Measurements from ENCODE around the gene DSE. TPM values are rescaled to one million over a fixed set of nuclear protein-coding genes. Genes with fewer than 3 reads are reported as not detected.

DSE gene
- polyA plus RNA-seq, 3 donors = 14.6 to 36.5 (median 28.4) TPM

DNA sequence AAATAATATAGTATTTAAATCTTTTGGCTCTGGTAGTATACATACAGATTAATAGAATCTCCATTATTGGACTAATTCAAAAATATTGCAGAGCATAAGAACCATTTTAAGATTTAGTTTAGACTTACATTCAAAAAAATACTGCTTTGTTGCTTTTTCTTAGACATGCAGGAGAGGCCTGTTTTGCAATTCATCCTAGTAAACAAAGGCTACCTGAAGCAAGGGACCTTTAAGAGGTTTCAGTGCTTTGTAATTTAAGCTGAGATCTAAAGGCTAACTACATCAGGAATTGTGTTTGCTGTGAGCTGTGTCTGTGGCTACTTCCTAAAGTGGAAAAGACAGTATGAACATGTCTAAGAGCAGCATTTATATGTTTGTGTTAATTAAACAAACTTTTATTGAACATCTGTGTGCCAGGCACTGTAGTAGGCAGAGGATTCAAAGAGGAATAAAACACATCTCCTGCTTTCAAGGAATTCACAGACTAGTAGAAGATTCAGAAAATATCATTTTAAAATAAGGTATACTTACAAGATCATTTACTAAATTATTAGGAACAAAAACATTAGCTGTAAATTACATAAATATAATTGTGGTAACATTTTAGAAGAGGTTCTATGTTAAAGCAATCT lies 61.3 kb downstream of the DSE start:
- Histone ChIP-seq H3K4me3 (replicated peaks in 1 of 3; ENCODE audit: low read depth in 2 of 3, low read length in 3 of 3) (no peak overlapping the region), H2AFZ (ENCODE audit: insufficient read depth, low read depth, low read length, poor library complexity, severe bottlenecking) (no peak overlapping the region), H3K4me1 (ENCODE audit: control insufficient read depth in 1 of 2, insufficient read depth in 2 of 2, low read length in 2 of 2) (no peaks in the 10 kb centered on the region), H3K4me2 (replicated peaks; ENCODE audit: extremely low read depth, low read length, poor library complexity, severe bottlenecking) (no peak overlapping the region), H3K9ac (ENCODE audit: insufficient read depth, low read length, poor library complexity, severe bottlenecking) (no peak overlapping the region), H3K9me3 (replicated peaks in 1 of 2; ENCODE audit: control insufficient read depth in 1 of 2, insufficient read depth in 1 of 2, low read length in 2 of 2) (no peaks in the 10 kb centered on the region), H3K27ac (ENCODE audit: low read depth in 1 of 2, low read length in 2 of 2) (no peak overlapping the region), H3K36me3 (replicated peaks in 1 of 2; ENCODE audit: control insufficient read depth in 1 of 2, insufficient read depth in 2 of 2, low read length in 2 of 2) (peaks cover 62 to 91% of the 10 kb centered on the region in 2 donors), H4K20me1 (ENCODE audit: insufficient read depth, low read length) (no peaks in the 10 kb centered on the region), H3K79me2 (ENCODE audit: insufficient read depth, low read length) (no peaks in the 10 kb centered on the region), H3K27me3 (ENCODE audit: control insufficient read depth in 2 of 2, insufficient read depth in 2 of 2, low read length in 2 of 2) (no peaks in the 10 kb centered on the region)
- TF ChIP-seq, protein P1, sequence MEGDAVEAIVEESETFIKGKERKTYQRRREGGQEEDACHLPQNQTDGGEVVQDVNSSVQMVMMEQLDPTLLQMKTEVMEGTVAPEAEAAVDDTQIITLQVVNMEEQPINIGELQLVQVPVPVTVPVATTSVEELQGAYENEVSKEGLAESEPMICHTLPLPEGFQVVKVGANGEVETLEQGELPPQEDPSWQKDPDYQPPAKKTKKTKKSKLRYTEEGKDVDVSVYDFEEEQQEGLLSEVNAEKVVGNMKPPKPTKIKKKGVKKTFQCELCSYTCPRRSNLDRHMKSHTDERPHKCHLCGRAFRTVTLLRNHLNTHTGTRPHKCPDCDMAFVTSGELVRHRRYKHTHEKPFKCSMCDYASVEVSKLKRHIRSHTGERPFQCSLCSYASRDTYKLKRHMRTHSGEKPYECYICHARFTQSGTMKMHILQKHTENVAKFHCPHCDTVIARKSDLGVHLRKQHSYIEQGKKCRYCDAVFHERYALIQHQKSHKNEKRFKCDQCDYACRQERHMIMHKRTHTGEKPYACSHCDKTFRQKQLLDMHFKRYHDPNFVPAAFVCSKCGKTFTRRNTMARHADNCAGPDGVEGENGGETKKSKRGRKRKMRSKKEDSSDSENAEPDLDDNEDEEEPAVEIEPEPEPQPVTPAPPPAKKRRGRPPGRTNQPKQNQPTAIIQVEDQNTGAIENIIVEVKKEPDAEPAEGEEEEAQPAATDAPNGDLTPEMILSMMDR (IDR thresholded peaks at IDR 0.05) = no peak
- no peaks in the 10 kb centered on the region for H3K27me3 Mint-ChIP-seq (ENCODE audit: low read depth in 3 of 3)
- peaks cover 61 to 63% of the 10 kb centered on the region in 2 donors for H3K36me3 Mint-ChIP-seq
- H3K4me1 Mint-ChIP-seq = no peaks in the 10 kb centered on the region
- no peak overlapping the region for H3K4me3 Mint-ChIP-seq
- H3K27ac Mint-ChIP-seq = no peak overlapping the region
- peaks cover 0 to 3% (median 0%) of the 10 kb centered on the region in 7 donors for H3K9me3 Mint-ChIP-seq
- intact Hi-C loops (cut with micrococcal nuclease) = no loop called here
- no peak for DNase-seq

DNA sequence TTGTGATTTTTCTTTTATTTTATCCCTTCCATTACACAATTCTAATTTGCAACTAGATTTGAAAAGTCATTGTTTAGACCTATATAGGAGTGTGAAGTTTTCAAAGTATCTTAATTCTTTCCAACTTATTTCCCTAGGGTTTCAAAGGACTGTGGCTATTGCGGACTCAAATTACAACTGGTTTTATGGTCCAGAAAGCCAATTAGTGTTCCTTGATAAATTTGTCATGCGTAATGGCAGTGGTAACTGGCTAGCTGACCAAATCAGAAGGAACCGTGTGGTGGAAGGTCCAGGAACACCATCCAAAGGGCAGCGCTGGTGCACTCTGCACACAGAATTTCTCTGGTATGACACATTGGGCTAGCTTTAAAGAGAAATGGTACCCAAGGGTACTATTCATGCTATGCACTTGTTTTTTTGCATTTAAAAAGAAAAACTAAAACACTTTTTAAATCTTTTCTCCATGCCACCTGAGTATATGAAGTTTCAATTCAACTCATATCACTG lies 62.5 kb downstream of the DSE start:
- intact Hi-C loops (cut with micrococcal nuclease) = no loop called here
- peaks cover 0 to 2% of the 10 kb centered on the region in 2 donors for H3K4me1 ChIP-seq (ENCODE audit: control insufficient read depth in 1 of 2, insufficient read depth in 2 of 2, low read length in 2 of 2)
- no peak for DNase-seq
- H3K4me2 ChIP-seq (replicated peaks; ENCODE audit: extremely low read depth, low read length, poor library complexity, severe bottlenecking) = no peak overlapping the region
- WGBS (ENCODE audit: insufficient coverage) = 100% methylated on average over 3 of the region's 4 CpGs
- H3K4me3 Mint-ChIP-seq = no peak overlapping the region
- H3K4me3 ChIP-seq (replicated peaks in 1 of 3; ENCODE audit: low read depth in 2 of 3, low read length in 3 of 3) = no peak overlapping the region
- no peaks in the 10 kb centered on the region for H3K9me3 ChIP-seq (replicated peaks in 1 of 2; ENCODE audit: control insufficient read depth in 1 of 2, insufficient read depth in 1 of 2, low read length in 2 of 2)
- no peak overlapping the region for H3K27ac ChIP-seq (ENCODE audit: low read depth in 1 of 2, low read length in 2 of 2)
- no peaks in the 10 kb centered on the region for H3K27me3 Mint-ChIP-seq (ENCODE audit: low read depth in 3 of 3)
- no peaks in the 10 kb centered on the region for H3K27me3 ChIP-seq (ENCODE audit: control insufficient read depth in 2 of 2, insufficient read depth in 2 of 2, low read length in 2 of 2)
- TF ChIP-seq, protein P1 (IDR thresholded peaks at IDR 0.05) = no peak
- H3K36me3 ChIP-seq (replicated peaks in 1 of 2; ENCODE audit: control insufficient read depth in 1 of 2, insufficient read depth in 2 of 2, low read length in 2 of 2) = peaks cover 53 to 81% of the 10 kb centered on the region in 2 donors
- no peak overlapping the region for H2AFZ ChIP-seq (ENCODE audit: insufficient read depth, low read depth, low read length, poor library complexity, severe bottlenecking)
- no peak overlapping the region for H3K27ac Mint-ChIP-seq
- H3K9ac ChIP-seq (ENCODE audit: insufficient read depth, low read length, poor library complexity, severe bottlenecking) = no peak overlapping the region
- peaks cover 0 to 3% (median 0%) of the 10 kb centered on the region in 7 donors for H3K9me3 Mint-ChIP-seq
- H3K36me3 Mint-ChIP-seq = peaks cover 53 to 55% of the 10 kb centered on the region in 2 donors
- H4K20me1 ChIP-seq (ENCODE audit: insufficient read depth, low read length) = no peaks in the 10 kb centered on the region
- peaks cover 5% of the 10 kb centered on the region for H3K4me1 Mint-ChIP-seq
- H3K79me2 ChIP-seq (ENCODE audit: insufficient read depth, low read length) = no peaks in the 10 kb centered on the region
